ENCODE results near the gene PPP1R14D.

DNA sequence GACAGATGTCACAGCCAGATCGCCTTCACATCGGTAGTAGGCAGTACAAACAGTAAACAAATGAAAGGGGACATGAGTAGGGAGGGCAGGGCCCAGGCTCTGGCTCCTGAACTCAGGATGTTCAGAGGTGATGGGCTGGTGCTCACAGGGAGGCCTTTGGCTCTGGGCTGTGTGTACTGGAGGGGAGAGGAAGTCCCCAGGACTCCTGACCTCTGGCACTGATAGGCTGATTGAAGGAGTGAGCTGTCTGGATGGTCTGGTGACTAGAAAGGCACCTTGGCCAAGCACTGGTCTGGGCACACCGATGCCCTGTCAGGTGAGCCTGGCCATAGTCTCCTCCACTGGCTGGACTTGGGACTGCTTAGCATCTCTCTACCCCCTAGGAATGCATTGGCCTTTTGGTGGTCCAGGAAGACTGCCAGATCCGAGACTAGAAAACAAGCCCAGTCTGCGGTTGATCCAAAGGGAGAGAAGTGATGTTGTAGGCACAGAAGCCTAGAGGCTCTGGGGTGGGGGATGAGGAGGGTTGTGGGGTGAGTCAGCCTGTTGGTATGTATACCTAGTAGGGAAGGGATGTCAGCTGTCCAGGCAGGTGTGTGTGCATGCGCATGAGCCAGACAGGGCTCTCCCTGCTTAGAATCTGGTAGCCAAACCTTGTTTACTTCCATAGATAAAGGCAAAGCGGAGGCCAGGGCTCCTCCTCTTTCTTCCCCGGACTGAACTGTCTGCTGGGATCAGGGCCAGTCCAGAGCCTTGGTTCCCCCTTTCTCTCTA is 17.2 kb upstream of the PPP1R14D start:
- TF ChIP-seq, protein P1, sequence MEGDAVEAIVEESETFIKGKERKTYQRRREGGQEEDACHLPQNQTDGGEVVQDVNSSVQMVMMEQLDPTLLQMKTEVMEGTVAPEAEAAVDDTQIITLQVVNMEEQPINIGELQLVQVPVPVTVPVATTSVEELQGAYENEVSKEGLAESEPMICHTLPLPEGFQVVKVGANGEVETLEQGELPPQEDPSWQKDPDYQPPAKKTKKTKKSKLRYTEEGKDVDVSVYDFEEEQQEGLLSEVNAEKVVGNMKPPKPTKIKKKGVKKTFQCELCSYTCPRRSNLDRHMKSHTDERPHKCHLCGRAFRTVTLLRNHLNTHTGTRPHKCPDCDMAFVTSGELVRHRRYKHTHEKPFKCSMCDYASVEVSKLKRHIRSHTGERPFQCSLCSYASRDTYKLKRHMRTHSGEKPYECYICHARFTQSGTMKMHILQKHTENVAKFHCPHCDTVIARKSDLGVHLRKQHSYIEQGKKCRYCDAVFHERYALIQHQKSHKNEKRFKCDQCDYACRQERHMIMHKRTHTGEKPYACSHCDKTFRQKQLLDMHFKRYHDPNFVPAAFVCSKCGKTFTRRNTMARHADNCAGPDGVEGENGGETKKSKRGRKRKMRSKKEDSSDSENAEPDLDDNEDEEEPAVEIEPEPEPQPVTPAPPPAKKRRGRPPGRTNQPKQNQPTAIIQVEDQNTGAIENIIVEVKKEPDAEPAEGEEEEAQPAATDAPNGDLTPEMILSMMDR (IDR thresholded peaks at IDR 0.05): no peak
- no peak for TF ChIP-seq POLR2A (IDR thresholded peaks at IDR 0.05)
